ENCODE measurements around the gene IKZF1.

Gene IKZF1

DNA sequence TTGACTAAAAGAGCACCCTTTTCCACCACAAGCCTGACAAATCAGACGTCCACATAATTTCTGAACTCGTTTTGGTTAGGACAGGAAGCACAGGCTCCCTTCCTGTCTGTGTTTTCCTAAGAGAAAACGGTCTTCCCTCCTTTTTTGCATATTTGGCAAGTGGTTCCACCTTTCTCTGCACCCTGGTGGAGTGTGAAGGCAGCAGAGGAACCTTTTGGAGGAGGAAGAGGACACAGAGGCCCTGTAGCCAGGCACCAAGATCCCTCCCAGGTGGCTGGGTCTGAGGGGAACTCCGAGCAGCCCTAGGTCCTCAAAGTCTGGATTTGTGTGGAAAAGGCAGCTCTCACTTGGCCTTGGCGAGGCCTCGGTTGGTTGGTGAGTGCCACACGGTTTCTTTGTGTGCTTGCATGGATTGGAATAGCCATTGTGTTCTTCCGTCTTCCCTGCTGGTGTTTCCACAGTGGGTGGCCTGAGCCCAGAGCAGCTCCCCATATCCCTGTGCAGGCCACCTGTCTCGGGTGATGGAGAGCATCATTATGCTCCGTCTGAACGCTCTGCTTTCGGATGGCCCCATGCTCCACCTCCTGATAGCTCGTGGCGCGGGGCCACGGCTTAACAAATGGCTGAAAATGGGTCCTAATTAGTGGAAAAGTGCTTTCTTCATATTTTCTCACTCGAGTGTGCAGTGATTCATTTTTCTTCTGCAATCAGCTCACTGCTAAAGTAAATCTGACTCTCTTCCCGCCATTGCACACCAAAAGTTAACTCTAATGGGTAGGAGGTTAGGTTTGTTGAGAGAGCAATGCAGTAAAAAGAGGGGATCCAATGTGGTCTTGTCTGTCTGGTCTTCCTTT lies 4.2 kb downstream of the IKZF1 start:
- DNase-seq (ENCODE audit: low spot score) (no peak), FAIRE-seq (no peak)

DNA sequence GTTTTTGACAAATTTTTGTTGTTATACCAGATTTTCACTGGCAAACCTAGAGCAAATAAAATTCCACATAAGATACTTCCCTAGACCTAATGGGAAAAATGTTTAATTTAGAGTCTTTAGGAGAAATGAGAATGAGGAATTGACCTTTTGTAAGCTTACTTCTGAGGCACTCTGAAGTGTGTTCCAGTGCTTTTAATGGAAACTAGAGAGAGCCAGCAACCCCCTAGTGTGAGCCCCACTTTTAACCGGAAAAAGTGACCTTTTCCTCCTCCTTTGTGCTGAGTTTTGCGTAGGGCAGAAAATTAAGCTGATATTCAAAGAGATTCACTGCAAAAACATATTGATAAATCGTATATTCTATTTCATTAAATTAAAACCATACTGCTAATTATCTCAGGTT lies 5.2 kb downstream of the IKZF1 start:
- no peak for DNase-seq (ENCODE audit: low spot score)
- no peak for FAIRE-seq

DNA sequence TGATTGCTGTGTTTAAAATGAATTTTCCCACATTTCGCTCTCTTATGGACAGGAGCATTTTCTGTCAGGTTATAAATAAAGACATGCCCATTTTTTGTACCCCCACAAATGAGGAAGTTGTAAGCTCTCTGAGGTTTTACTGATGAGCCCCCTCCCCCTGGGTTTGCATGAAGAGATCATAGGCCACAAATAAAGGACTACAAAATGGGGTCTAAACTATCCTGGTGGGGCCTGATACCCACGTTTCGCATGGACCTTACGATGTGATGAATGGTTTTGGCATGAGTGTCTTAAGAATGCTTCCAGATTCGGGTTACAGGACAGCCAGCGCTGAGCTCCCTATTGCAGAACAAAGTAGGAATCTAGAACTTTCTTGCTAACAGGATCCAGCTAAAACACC lies 5.8 kb downstream of the IKZF1 start:
- FAIRE-seq (no peak), DNase-seq (ENCODE audit: low spot score) (no peak)

DNA sequence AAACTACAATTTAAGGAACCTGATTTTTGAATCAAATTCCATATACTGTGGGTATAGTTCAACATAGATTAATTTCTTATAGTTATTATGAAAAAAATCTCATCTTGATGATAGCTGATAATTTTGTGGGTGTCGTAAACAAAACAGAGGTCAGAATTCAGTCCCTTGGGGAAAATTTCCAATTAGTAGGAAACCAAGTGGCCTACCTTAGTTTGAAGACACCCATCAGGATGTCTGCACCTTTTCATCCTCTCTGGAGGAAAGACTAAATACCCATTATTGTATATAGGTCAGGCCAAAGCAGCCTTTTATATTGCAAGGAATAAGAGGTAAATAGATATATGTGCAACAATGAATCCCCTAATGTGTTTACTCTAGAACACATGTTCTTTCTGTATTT lies 6.4 kb downstream of the IKZF1 start:
- no peak for FAIRE-seq
- DNase-seq (ENCODE audit: low spot score), result no peak

DNA sequence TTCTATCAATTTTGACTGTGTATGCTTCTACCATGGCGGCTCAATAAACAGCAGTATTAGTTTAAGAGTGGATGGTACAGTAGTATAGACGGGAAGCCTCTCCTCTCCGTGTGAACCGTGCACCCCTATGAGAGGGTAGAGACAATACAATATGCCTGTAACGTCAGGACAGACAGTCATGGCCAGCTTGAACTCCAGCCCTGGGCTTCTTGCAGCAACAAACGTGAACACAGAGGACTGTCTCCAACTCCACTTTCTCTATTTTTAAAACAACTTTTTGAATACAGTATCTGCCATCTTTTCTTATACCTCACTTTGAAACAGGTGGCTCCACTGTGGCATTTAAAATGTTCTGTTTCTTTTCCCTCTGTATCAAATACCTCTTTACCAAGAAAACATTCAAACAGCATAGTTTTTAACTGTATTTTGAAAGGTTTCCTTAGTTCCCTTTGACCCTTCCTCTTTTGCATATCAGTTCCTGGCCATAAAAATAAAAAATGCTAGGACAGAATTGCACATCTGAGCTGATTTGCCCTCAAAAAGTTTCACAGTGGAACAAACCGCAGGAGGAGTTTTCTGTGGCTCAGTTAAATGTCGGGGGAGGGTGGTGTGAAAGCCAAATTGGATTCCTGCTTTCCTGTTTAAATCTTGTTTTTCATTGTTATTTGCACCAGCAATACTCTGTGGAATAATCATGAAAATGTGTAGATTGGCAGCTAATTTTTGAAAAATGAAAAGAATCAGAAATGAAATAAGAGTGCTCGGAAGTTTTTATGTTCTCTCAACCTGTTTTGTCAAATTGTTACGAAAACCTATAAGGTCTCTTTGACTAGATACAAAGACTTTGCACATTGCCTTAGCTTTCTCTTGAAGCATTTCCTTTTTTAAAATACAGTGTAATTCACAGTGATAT lies 8.0 kb downstream of the IKZF1 start:
- no peak for DNase-seq (ENCODE audit: low spot score)
- no peak for FAIRE-seq

DNA sequence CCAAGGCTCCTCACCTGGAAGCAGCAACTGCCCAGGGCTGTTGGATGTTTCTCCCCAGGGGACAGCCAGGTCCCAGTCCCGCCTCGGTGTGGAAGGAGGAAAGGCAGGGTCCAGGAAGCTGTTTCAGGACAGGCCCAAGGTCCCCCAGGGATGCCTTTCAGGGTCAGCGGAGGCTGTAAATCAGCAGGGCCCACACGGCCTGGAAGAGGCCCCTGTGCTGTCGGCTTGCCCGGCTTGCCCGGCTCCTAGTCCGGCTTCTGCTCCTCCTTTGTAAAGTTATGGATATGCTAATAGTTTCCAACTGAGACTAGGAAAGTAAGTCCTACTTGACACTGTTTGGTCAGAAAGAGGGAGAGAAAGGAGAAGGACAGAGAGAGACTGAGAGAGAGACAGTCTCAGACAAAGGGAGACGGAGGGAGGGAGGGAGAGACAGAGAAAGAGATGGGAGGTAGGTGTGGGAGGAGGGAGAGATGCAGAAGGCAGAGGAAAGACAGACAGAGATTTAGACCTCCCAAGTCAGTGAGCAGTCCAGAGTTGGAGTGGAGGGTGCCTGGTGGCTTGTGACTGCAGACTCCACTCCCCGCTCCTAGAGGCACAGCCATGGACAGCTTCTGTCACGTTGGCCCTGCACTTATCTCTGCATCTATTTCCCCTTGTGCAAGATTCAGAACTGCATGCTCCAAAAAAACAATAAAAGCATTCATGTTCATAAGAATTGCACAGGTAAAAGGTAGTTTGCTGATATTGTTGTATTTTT lies 10.5 kb downstream of the IKZF1 start:
- peak; percentile 61 for FAIRE-seq
- DNase-seq (ENCODE audit: low spot score), result no peak

DNA sequence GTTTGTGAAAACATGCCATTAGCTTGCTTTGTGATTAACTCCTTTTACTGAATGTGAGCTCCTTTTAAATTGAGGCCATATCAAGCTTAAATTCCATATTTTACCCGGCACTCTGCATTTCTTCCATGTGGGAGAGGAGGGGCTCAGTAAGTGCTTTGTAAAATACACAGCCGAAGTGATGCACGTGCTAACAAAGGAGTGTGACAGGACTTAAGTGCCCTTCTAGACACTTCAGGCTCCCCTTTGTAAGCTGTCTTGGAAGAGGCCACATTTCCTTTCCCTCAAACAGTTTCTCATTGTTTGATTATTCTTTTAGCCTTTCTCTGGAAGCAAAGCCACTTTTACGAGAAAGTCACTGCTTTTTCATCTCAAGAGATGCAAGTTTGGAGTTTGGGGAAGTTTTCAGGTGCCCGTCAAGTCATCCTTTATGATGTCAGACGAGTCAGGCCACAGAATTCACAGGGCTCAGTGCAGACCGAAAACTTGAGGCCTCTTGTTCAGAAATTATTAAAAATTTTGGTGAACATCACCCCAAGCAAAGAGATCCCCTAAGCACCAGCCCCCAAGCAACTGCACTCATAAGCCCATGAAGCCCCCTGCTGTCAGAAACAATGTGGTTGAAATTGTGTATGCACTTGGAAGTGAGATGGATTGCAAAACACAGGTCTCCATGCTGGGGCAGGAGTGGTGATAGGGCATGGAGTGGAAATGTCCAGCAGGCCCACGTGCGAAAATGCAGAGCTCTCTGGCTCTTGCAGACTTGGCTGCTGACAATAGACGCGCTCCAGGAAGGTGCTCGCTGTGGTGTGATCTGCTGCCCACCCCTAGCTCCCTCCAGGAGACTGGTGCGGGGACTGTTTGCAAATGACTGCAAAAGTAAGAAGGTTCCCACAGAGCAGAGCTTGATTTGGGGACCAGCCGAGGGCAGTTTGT lies 11.5 kb downstream of the IKZF1 start:
- DNase-seq (ENCODE audit: low spot score) (no peak), FAIRE-seq (no peak)

DNA sequence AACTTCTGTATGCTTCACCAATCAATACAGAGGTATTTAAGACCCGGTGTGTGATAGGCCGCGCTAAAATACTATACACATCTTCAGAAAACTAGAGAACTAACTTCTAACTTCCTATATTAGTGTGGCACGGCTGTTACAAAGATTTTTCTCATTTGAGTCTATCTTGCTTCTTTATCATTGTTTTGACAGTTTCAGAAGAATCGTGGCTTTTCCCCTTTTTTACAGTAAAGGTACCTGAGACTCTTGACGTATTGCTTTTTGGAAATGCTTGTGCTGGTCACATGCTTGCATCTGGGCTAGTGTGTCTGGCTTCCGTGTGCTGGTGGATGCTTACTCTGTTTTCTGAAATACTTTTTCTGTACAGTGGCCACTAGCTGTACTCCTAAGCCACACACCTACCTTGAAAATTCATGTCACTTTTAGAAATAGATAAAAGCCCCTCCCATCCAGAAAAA lies 12.7 kb downstream of the IKZF1 start:
- FAIRE-seq (no peak), DNase-seq (ENCODE audit: low spot score) (no peak)

DNA sequence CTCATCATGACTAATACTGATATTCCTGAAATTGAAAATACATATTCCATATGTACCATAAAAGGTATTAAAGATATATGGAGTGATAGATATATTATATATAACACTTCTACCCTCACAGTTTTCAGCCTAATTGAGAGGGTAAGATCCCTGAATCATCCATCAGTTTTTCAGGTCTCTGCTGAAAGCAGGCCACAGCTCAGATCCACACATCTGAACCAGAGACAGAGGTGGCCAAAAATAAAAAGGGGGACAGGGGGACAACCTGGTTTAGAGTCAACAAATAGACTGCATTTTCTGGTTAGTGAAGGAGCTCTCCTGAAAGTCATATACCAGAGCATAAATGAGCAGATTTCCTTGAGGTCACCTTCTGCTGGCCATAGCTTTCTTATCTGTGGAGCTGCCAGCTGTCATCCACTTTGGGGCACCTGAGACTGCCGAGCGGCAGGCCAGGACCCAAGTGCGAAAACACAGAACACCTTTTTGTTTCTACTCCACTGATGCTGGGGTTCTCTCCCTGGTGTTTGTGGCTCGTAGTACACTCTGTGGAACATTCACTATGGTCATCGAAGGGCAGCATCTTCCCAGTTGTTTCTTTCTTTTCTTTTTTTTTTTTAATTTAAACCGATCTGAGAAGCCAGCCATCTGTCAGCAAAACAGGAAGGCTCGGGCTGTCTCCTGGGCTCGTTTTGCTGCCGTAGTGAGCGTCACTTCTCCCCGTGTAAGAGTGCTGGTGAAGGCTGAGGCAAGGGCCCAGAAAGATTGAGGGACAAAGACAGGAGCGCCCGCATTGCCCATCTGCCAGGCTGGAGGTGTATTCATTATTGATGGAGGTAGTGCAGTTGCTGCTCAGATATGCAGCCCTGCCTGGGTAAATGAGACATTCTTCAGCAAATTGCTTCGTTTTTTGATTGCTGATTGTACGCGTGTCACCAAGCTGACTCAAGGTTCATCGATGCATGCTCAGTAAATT lies 13.5 kb downstream of the IKZF1 start:
- peak; percentile 40 for FAIRE-seq
- no peak for DNase-seq (ENCODE audit: low spot score)

DNA sequence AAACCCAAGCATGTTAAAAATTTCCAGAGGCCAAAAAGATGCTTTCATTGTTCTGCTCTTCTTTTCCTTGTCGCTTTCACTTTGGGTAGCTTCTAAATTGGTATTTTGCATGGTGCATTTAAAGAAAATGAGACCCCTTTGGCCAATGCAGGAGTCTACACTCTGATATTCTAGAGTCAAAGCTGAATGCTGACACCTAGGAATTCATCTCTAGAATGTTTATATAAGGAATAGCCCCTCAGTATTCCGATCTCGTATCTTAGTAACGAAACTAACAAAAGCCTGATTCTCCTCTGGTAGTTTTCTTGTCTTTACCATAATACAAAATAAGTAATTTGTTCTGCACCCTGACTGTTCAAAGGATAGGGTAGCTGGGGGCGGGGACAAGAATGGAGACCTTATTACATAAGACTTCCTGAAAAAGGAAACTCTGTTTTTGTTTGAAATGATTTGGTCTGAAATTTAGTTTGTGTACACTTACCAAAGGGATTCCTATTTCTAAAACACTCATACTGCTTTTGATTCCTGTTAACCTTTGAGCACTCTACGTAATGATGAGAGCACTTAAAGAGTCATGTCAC lies 17.1 kb downstream of the IKZF1 start:
- DNase-seq (ENCODE audit: low spot score) (no peak), FAIRE-seq (no peak)

DNA sequence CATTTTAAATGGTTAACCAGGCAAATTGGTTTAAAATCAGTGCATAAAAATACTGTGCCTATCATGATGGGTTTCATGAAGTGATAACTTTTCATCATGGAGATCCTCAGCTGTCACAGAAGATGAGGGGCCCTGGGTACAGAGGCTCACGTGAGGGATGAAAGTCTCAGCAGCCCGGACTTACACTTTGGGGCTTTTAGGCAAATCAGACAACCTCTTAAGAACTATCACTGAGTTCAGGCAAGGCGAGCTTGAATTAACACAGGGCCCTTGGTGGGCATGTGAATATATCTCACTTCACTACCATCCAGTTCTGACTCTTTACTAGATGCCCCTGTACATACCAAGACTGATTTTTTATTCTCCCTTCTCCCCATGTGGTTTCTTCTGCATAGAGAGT lies 19.6 kb downstream of the IKZF1 start:
- FAIRE-seq, result no peak
- DNase-seq (ENCODE audit: low spot score), result no peak

DNA sequence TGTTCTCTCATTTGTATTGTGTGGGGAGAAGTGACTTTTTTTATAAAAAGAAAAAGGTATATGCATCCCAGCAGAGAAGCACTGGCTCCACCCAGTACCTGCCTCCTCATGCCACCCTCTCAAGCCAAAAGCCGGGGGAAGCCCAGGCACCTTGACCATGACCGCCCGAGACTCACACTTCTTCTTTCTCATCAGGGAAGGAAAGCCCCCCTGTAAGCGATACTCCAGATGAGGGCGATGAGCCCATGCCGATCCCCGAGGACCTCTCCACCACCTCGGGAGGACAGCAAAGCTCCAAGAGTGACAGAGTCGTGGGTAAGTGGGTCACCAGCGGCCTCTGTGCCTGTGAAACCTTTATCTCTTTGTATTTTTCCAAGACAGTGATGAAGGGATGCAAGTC lies 22.9 kb downstream of the IKZF1 start:
- FAIRE-seq (no peak), DNase-seq (ENCODE audit: low spot score) (no peak)

DNA sequence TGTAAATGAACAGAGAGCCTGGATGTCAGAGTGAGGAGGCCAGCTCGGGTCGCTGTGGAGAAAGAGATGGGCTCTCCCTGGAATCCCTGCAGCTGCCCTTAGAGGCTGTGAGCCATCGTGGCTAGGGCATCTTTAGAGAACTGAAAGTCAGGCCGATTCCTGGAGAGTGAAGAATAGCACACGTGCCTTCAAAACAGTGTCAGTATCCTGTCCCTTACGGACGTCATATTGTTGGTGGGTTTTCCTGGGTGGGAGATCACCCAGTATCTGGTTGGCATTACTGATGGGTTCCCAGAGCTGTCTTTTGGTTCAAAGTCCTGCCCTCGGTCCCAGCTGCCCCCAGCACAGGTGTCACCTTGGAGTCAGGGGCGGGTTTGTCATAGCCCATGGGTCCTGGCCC lies 25.3 kb downstream of the IKZF1 start:
- FAIRE-seq, result no peak
- DNase-seq (ENCODE audit: low spot score), result no peak

DNA sequence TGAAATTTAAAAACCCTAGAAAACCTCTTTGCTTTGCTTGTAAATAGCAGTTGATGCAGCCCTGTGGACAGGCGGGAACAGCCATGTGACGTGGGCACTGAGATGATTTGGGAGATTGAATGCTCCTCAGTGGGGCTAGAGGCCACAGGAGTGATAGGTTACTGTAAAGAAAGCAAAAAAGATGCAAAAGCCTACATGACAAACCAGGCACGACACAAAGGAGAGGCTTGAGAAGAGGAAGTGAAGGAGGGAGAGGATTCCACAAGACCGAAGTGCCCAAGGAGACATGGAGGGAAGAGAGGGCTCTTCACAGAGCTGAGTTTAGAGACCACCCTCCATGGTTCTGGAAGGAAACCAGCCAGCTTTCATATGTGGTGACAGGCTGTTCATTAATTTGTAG lies 25.7 kb downstream of the IKZF1 start:
- DNase-seq (ENCODE audit: low spot score), result no peak

DNA sequence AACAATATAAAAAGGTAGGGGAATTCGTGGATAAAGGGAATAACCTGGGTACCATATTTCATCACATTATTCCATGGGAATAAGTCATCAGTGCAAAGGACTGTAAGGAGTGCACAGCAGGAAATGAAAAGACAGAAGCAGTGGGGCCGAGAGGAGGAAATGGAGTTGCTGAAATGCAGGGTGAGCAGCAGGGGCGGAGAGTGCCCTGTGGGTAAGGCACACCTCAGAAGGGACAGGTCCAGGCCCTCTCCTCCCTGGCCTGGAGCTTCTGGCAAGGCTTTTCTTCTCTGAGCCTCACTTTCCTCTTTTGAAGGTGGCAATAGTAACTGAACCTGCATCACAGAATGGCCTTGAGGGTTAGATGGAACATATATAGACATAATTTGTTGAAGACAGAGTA lies 26.2 kb downstream of the IKZF1 start:
- DNase-seq (ENCODE audit: low spot score) (no peak), FAIRE-seq (no peak)

More for the DNA sequence above, 25.7 kb downstream of the IKZF1 start:
- no peak for FAIRE-seq

DNA sequence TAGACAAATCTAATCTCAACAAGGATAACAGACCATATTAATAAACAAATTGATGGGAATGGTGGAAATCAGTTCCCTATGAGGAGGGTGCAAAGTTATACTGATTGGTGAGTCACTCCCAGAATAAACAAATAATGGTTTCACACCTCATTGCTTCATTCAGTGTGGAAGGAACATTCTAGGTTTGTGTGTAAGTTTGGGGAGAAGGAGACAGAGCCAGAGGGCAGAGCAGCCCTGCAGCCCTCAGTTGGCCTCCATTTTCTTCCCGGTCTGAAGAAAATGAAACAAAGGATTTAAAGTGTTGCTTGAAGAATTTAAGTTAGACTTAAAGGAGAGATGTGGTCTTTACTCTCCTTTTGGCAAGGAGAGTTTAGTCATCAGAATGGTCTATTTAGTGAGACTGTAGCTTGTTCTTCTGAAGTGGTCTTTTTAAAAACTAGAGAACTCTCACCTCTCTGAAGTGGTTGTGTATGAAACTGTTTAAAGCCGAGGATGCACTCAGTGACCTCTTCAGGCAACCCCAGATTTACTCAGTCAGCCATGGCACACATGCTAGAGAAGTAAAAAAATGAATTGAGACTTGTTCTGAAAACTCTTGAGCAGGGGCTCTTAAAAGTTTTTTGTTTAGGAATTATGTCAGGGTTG lies 27.2 kb downstream of the IKZF1 start:
- DNase-seq (ENCODE audit: low spot score) (no peak), FAIRE-seq (no peak)

DNA sequence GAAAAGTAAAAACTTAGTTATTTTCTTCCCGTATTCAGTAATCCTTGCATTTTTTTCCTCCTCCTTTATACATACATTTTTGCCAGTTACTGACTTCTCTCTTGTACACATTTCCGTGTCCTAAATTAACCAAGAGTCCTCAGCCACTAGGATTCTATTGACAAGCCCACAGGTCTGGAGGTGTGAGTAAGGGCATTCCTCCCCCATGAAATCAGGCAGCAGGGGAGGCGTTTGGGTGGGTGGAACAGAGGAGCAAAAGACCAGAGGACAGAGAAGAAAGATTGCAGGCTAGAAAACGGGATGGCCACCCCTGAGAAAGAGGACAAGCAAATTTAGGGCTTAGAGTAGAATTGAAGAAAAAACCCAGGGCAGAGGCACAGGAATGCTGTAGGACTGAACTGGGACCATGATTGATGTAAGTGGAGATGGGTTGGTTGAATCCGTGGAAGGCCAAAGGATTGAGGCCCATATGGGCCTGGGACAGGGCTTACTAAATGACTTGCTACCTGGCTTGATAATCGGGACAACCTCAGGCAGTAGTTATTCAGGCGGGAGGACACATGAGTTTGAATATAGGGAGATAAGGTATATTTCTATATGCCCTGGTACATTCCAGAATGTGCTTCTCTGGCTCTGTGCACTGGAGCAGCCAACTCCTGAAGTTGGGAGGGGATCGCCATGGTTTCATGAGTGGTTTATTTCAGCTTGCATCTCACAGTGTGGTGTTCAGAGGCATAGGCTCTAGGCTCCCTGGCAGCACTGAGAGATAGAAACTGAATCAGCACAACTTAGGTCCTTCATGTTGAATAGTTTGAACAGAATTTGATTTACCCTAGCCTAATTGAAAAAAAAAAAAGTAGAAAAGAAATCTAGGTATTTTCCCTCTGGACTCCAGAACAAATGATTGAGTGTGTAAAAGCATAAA lies 28.0 kb downstream of the IKZF1 start:
- FAIRE-seq, result no peak

More for the DNA sequence above, 28.0 kb downstream of the IKZF1 start:
- DNase-seq (ENCODE audit: low spot score), result no peak

Measured in urothelium cell line (cell line).